Motor neuron (in vitro differentiated cells): ENCODE measurements around the gene REM2. TPM values are rescaled to one million over a fixed set of nuclear protein-coding genes. Genes with fewer than 3 reads are reported as not detected.

ENCODE experiments used
- total RNA-seq, 8 experiments: library from RNA; unstranded; fragments of 300-600 nt; gene quantifications; 2 replicates each; pipeline versions ENCODE4 v1.2.3 to v1.2.4, GENCODE V29; 2022

The REM2 gene
- total RNA-seq, 8 experiments from 2014 or later = 0.92 to 16.1 (median 7.2) TPM

Other genes with a start within 250 kb of the REM2 start
- gene OR6J1, start 238.9 kb upstream of the REM2 start, total RNA-seq = under 1 TPM in 4 of 8 experiments, not detected in 4; 0.04 to 0.21 (median 0.12) TPM
- gene OXA1L, start 116.5 kb upstream of the REM2 start, total RNA-seq = 100 to 1,000 TPM in 3 of 8 experiments, 10 to 100 TPM in 5; 69.1 to 138 (median 84.1) TPM
- gene SLC7A7, start 67.8 kb upstream of the REM2 start, total RNA-seq = 1 to 10 TPM in 5 of 8 experiments, under 1 TPM in 3; 0.41 to 3.3 (median 1.4) TPM
- gene MRPL52, start 53.3 kb upstream of the REM2 start, total RNA-seq = 100 to 1,000 TPM in 1 of 8 experiments, 10 to 100 TPM in 7; 60.7 to 112 (median 87.1) TPM
- gene MMP14, start 46.6 kb upstream of the REM2 start, total RNA-seq = 100 to 1,000 TPM in 2 of 8 experiments, 1 to 10 TPM in 5, under 1 TPM in 1; 0.35 to 290 (median 3.3) TPM
- gene LRP10, start 11.5 kb upstream of the REM2 start, total RNA-seq = 10 to 100 TPM in 4 of 8 experiments, 1 to 10 TPM in 4; 3.9 to 55.5 (median 29.2) TPM
- 10 to 100 TPM; 41.7 to 90.1 (median 56.0) TPM for gene RBM23, start 35.9 kb downstream of the REM2 start, total RNA-seq
- gene PRMT5, start 46.2 kb downstream of the REM2 start, total RNA-seq = 100 to 1,000 TPM in 2 of 8 experiments, 10 to 100 TPM in 6; 49.3 to 108 (median 83.0) TPM
- 10 to 100 TPM in 5 of 8 experiments, 1 to 10 TPM in 3; 7.1 to 29.1 (median 12.7) TPM for gene HAUS4, start 73.9 kb downstream of the REM2 start, total RNA-seq
- 10 to 100 TPM in 4 of 8 experiments, 1 to 10 TPM in 4; 2.5 to 31.4 (median 8.9) TPM for gene AJUBA, start 99.3 kb downstream of the REM2 start, total RNA-seq
- 10 to 100 TPM in 1 of 8 experiments, 1 to 10 TPM in 7; 6.1 to 11.9 (median 7.1) TPM for gene C14orf93, start 126.9 kb downstream of the REM2 start, total RNA-seq
- 100 to 1,000 TPM; 109 to 312 (median 143) TPM for gene PSMB5, start 151.7 kb downstream of the REM2 start, total RNA-seq
- under 1 TPM in 6 of 8 experiments, not detected in 2; 0.05 to 0.76 (median 0.17) TPM for gene PSMB11, start 159.0 kb downstream of the REM2 start, total RNA-seq
- 10 to 100 TPM in 4 of 8 experiments, 1 to 10 TPM in 4; 5.3 to 24.4 (median 11.0) TPM for gene CDH24, start 174.3 kb downstream of the REM2 start, total RNA-seq
- gene ACIN1, start 211.9 kb downstream of the REM2 start, total RNA-seq = 100 to 1,000 TPM in 4 of 8 experiments, 10 to 100 TPM in 4; 52.2 to 315 (median 121) TPM
- 100 to 1,000 TPM in 1 of 8 experiments, 10 to 100 TPM in 7; 13.4 to 113 (median 35.1) TPM for gene C14orf119, start 212.3 kb downstream of the REM2 start, total RNA-seq
- gene CIROP, start 221.8 kb downstream of the REM2 start, total RNA-seq = under 1 TPM in 6 of 8 experiments, not detected in 2; 0.05 to 0.22 (median 0.18) TPM
- gene CEBPE, start 236.0 kb downstream of the REM2 start, total RNA-seq = 1 to 10 TPM in 1 of 8 experiments, under 1 TPM in 1, not detected in 6; 0.52 to 1.6 TPM